Measurements from ENCODE around the gene PLCG1.

PLCG1 gene

DNA sequence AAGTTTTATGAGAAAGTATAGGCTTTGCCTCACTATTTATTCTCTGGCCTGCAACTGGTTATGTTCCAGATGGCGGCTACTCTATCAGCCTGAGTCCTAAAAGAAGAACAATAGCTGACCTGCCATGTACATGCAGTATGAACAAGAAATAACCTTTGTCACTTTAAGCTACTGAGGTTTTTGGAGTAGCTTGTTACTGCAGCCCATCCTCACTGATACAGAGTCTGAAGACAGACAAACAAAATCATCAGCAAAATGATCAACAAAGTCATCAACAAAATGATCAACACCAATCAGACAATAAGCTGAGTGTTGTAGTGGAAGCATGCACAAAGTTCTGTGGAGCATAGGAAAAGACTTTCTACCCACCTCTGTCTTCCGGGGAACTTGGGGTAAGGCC, 82.5 kb downstream of the PLCG1 start:
- no peak for DNase-seq

DNA sequence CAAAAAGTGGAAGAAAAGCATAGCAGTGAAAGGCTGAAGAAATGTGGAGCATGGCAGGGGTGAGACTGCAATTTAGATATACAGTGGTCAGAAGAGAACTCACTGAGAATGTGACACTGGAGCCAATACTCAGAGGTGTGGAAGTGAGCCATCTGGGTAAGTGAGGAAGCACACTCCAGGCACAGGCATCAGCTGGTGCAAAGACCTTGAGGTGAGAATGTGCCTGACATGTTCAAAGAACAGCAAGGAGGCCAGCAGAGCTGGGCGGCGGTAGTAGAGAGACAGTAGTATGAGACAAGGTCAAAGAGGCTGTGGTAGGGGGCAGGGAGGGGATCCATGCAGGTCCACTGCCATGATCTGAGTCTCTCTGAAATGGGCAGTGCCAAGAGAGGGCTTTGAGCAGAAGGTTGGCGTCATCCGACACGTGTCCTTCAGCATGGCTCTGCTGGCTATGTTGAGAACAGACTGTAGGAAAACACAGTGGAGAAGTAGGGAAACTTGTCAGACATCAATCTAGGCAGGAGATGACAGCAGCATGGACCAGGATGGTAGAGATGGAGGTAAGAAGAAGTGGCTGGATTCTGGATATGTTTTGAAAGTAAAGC, 84.4 kb downstream of the PLCG1 start:
- DNase-seq: no peak

GRCh38 chr20:41222296-41222695, 85.0 kb downstream of the PLCG1 start:
- no peak for DNase-seq

GRCh38 chr20:41222703-41223102, 85.4 kb downstream of the PLCG1 start:
- no peak for DNase-seq

- DNase-seq: no peak
Observed at GRCh38 chr20:41223112-41223511, 85.8 kb downstream of the PLCG1 start.

GRCh38 chr20:41224281-41224680, 86.9 kb downstream of the PLCG1 start:
- DNase-seq: no peak

DNA sequence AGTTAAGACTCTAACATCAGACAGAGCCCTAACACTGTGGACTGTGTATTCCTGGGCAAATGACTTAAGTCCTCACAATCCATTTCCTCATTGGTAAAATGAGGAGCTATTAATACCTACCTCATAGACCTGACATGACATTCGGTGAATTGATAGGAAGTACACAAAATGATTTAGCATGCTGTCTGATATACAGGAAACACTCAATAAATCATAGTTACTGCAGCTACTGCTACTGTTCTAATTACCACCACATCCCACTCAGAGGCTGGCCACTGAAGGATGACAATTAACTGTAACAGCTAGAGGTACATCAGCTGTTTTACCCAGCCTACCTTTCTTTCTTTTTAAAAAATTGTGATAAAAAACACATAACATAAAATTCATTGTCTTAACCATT, 87.7 kb downstream of the PLCG1 start:
- no peak for DNase-seq

GRCh38 chr20:41226426-41226825, 89.1 kb downstream of the PLCG1 start:
- no peak for DNase-seq
